ENCODE results near the gene RELT. TPM values are rescaled to one million over a fixed set of nuclear protein-coding genes. Genes with fewer than 3 reads are reported as not detected.

The RELT gene
- 1 to 10 TPM; 8.4 to 8.6 TPM for total RNA-seq
- polyA plus RNA-seq (ENCODE audit: insufficient read depth, low read depth, low replicate concordance), result 6.2 TPM
- long read RNA-seq, donor 1, result 0 reads
- long read RNA-seq, donor 2, partial matches to known transcripts, result 0 of 1 reads
- long read RNA-seq, donor 2, other reads (novel, unspliced or antisense), result 0 of 1 reads

- Histone ChIP-seq H3K9me3 (no peaks in the 10 kb centered on the region), H3K36me3 (ENCODE audit: low read depth, missing control alignments) (no peaks in the 10 kb centered on the region), H3K27me3 (no peaks in the 10 kb centered on the region), H3K4me1 (no peaks in the 10 kb centered on the region), H3K27ac (peak within 1 kb of the TSS; percentile 29 to 85), H3K4me3 (peak within 1 kb of the TSS; percentile 69 to 74)
- peak; percentile 87 for DNase-seq
- TF ChIP-seq CTCF (IDR thresholded peaks at IDR 0.05) (peak; percentile 93 to 94 (median 94)), POLR2A (IDR thresholded peaks at IDR 0.05) (peak; percentile 11)
- 0% methylated on average over 37 of the region's 96 CpGs; no CpG with 5 or more reads in 1 of the 2 donors for WGBS, 2 donors
- intact Hi-C loops (cut with DNase I; ENCODE audit: low total_unique reads), result loop anchor here (10.0 kb wide), 1 partner anchor 71 kb away; the partner anchor contains the start of gene ARHGEF17
Measured at GRCh38 chr11:73376160-73376802, at the start of gene RELT. Gene RELT (plus strand): TSS chr11:73376399. CDS start chr11:73389137, 12,738 bp downstream.

- H3K27ac ChIP-seq, result peak overlapping the region in 1 of 2 donors; percentile 63
- WGBS, 2 donors, result 49 to 65% methylated on average over 8 to 10 of the region's 10 CpGs
- no peak for TF ChIP-seq CTCF (IDR thresholded peaks at IDR 0.05)
- no peak for TF ChIP-seq POLR2A (IDR thresholded peaks at IDR 0.05)
Measured at GRCh38 chr11:73326929-73327811, 49.0 kb upstream of the RELT start.

GRCh38 chr11:73327812-73328364 is 48.3 kb upstream of the RELT start:
- H3K9me3 ChIP-seq, result no peaks in the 10 kb centered on the region
- no peak overlapping the region for H3K4me3 ChIP-seq
- WGBS, 2 donors, result 76 to 77% methylated on average over 4 of the region's 4 CpGs
- DNase-seq, result no peak
- intact Hi-C loops (cut with DNase I; ENCODE audit: low total_unique reads), result no loop called here
- H3K4me1 ChIP-seq, result peaks cover 62% of the 10 kb centered on the region
- no peaks in the 10 kb centered on the region for H3K36me3 ChIP-seq (ENCODE audit: low read depth, missing control alignments)
- H3K27ac ChIP-seq, result peak overlapping the region; percentile 1 to 19
- no peaks in the 10 kb centered on the region for H3K27me3 ChIP-seq
- TF ChIP-seq POLR2A (IDR thresholded peaks at IDR 0.05) (no peak), CTCF (IDR thresholded peaks at IDR 0.05) (no peak)

More at GRCh38 chr11:73326929-73327811, 49.0 kb upstream of the RELT start:
- intact Hi-C loops (cut with DNase I; ENCODE audit: low total_unique reads), result no loop called here
- H3K27me3 ChIP-seq, result no peaks in the 10 kb centered on the region
- H3K4me3 ChIP-seq, result no peak overlapping the region
- no peaks in the 10 kb centered on the region for H3K9me3 ChIP-seq
- peaks cover 64% of the 10 kb centered on the region for H3K4me1 ChIP-seq
- DNase-seq, result no peak
- H3K36me3 ChIP-seq (ENCODE audit: low read depth, missing control alignments), result no peaks in the 10 kb centered on the region

DNA sequence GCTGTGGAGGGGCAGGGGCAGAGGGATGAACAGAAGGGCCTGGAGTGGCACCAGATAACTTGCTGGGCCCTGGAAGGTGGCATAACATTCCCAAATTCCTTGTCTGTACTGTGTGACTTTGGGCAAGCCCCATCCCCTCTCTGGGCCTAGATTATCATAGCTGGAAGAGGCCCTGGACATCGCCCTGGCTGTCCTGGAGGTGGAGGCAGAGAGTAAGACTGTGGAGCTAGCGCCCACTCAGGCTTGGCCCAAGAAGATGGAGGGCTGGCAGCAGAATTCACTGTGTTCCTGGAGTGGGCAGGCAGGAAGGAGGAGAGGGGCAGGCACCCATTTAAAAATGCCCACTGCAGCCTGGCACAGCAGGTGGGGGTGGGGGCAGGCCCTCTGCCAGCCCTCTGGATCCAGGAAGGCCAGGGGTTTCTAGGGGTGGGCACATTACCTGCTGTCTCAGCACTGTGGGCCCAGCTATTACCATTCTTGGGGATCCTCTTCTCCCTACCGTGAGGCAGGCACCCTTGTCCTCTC is 45.6 kb upstream of the RELT start:
- 60% methylated on average over 3 of the region's 3 CpGs; no CpG with 5 or more reads in 1 of the 2 donors for WGBS, 2 donors
- intact Hi-C loops (cut with DNase I; ENCODE audit: low total_unique reads), result no loop called here
- no peaks in the 10 kb centered on the region for H3K36me3 ChIP-seq (ENCODE audit: low read depth, missing control alignments)
- no peak for DNase-seq
- H3K27me3 ChIP-seq, result no peaks in the 10 kb centered on the region
- TF ChIP-seq CTCF (IDR thresholded peaks at IDR 0.05) (no peak), POLR2A (IDR thresholded peaks at IDR 0.05) (no peak)
- H3K9me3 ChIP-seq, result no peaks in the 10 kb centered on the region
- no peak overlapping the region for H3K4me3 ChIP-seq
- H3K27ac ChIP-seq, result peak overlapping the region; percentile 68 to 72
- H3K4me1 ChIP-seq, result peaks cover 59% of the 10 kb centered on the region

Data from testis (tissue), 5 donors.